HL-60 (cell line): ENCODE measurements around the gene PLP2.

Source experiments
- POLR2AphosphoS5 ChIP-seq: IDR thresholded peaks from 2 replicates; pipeline ENCODE4 v1.6.1; 2012; ENCODE audit warnings: low read depth
- TF ChIP-seq, protein P1 (sequence below): IDR thresholded peaks from one replicate; pipeline ENCODE4 v1.5.1; 2011; ENCODE audit warnings: low read length, control low read depth, inconsistent platforms; ENCODE audit not compliant: insufficient read depth

DNA sequence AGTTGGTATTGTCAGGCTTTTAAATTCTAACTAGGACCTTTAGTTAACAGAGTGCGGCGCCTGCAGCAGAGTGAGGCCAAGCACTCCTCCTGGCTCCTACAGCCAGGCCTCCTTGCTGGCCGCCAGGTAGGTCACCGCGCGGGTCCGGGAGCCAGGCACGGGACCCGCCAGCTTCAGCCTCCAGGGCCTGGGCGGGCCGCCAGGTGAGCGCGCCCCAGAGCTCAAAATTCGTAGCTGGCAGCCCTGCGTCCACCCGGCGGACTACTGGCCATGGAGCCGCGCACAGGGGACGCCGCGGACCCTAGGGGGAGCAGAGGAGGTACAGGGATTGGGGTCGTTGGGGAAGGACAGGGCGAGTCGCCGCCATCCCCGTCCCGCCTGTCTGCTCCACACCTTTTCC, 9.1 kb upstream of the PLP2 start, which contains the start of gene MAGIX:
- TF ChIP-seq, protein P1, sequence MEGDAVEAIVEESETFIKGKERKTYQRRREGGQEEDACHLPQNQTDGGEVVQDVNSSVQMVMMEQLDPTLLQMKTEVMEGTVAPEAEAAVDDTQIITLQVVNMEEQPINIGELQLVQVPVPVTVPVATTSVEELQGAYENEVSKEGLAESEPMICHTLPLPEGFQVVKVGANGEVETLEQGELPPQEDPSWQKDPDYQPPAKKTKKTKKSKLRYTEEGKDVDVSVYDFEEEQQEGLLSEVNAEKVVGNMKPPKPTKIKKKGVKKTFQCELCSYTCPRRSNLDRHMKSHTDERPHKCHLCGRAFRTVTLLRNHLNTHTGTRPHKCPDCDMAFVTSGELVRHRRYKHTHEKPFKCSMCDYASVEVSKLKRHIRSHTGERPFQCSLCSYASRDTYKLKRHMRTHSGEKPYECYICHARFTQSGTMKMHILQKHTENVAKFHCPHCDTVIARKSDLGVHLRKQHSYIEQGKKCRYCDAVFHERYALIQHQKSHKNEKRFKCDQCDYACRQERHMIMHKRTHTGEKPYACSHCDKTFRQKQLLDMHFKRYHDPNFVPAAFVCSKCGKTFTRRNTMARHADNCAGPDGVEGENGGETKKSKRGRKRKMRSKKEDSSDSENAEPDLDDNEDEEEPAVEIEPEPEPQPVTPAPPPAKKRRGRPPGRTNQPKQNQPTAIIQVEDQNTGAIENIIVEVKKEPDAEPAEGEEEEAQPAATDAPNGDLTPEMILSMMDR, result no peak
- TF ChIP-seq POLR2AphosphoS5, result no peak
